ENCODE results near the gene CFAP20DC. TPM values are rescaled to one million over a fixed set of nuclear protein-coding genes. Genes with fewer than 3 reads are reported as not detected.

Gene CFAP20DC
- total RNA-seq, 1 donor from 2014 or later = 5.4 TPM

DNA sequence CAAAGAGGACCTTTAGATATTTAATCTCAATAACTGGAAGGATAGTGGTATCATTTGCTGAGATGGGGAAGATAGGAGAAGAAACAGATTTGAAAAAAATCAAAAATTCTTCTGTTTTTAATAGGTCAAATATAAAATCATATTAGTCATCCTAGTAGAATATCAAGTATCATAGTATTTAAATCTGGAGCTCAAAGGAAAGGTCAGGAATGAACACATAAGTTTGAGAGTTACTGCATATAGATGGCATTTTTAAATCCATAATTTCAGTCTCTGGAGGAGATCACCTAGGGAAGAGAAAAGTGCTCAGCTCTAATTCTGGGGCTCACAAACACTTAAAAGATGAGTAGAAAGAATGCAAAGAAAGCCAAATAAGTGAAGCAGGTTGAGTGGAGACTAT is 24.9 kb upstream of the CFAP20DC start:
- Histone ChIP-seq H3K4me3 (no peak overlapping the region), H3K4me1 (no peaks in the 10 kb centered on the region), H3K36me3 (no peaks in the 10 kb centered on the region), H3K27ac (no peak overlapping the region), H3K27me3 (no peaks in the 10 kb centered on the region), H3K9me3 (no peaks in the 10 kb centered on the region)
- intact Hi-C loops (cut with DNase I) = no loop called here
- no peak for DNase-seq (ENCODE audit: extremely low spot score in 2 of 2)
- no peak for TF ChIP-seq POLR2A (IDR thresholded peaks at IDR 0.05)
- no peak for TF ChIP-seq POLR2AphosphoS5 (IDR thresholded peaks at IDR 0.05; ENCODE audit: insufficient read depth in 1 of 2, low read depth in 1 of 2)
- no peak for TF ChIP-seq CTCF (IDR thresholded peaks at IDR 0.05)

DNA sequence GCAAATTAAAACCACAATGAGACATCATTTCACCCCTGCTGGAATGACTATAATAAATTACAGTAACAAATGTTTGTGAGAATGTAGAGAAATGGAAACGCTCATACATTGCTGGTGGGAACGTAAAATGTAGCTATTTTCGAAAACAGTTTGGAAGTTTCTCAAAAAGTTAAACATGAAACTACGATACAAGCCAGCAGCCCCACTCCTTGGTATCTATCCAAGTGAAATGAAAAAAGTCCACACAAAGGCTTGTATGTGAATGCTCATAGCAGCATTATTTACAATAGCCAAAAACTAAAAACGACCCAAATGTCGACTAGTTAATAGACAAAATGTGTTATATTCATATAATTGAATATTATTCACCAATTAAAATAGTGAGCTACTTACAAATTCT is 22.9 kb upstream of the CFAP20DC start:
- H3K27me3 ChIP-seq = no peaks in the 10 kb centered on the region
- TF ChIP-seq POLR2AphosphoS5 (IDR thresholded peaks at IDR 0.05; ENCODE audit: insufficient read depth in 1 of 2, low read depth in 1 of 2) (no peak), CTCF (IDR thresholded peaks at IDR 0.05) (no peak), POLR2A (IDR thresholded peaks at IDR 0.05) (no peak)
- H3K4me1 ChIP-seq = no peaks in the 10 kb centered on the region
- H3K36me3 ChIP-seq = no peaks in the 10 kb centered on the region
- no peak for DNase-seq (ENCODE audit: extremely low spot score in 2 of 2)
- intact Hi-C loops (cut with DNase I) = no loop called here
- no peak overlapping the region for H3K27ac ChIP-seq
- no peaks in the 10 kb centered on the region for H3K9me3 ChIP-seq
- H3K4me3 ChIP-seq = no peak overlapping the region

DNA sequence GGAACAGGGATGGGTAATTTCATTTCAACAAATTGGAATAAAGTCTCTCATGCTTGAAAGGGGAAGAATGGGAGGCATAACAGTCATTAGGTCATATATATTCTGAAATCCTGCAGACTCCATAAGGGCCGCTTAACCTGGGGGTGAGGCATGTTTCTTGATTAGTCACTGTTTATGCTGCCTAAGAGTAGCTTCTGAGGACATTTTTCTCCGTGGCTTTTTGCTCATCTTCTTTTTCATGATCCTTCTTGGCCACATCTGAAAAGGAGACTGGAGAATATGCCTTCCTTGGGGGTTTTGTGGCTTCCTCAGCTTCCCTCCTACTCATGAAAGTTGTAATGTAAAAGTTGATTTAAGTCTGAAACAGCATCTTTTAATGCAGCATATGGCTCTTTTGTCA is 20.0 kb upstream of the CFAP20DC start:
- H3K4me1 ChIP-seq = no peaks in the 10 kb centered on the region
- no peak for TF ChIP-seq CTCF (IDR thresholded peaks at IDR 0.05)
- no peak for TF ChIP-seq POLR2A (IDR thresholded peaks at IDR 0.05)
- TF ChIP-seq POLR2AphosphoS5 (IDR thresholded peaks at IDR 0.05; ENCODE audit: insufficient read depth in 1 of 2, low read depth in 1 of 2) = no peak
- intact Hi-C loops (cut with DNase I) = no loop called here
- H3K36me3 ChIP-seq = no peaks in the 10 kb centered on the region
- no peak for DNase-seq (ENCODE audit: extremely low spot score in 2 of 2)
- H3K27me3 ChIP-seq = no peaks in the 10 kb centered on the region
- H3K4me3 ChIP-seq = no peak overlapping the region
- no peaks in the 10 kb centered on the region for H3K9me3 ChIP-seq
- H3K27ac ChIP-seq = no peak overlapping the region

DNA sequence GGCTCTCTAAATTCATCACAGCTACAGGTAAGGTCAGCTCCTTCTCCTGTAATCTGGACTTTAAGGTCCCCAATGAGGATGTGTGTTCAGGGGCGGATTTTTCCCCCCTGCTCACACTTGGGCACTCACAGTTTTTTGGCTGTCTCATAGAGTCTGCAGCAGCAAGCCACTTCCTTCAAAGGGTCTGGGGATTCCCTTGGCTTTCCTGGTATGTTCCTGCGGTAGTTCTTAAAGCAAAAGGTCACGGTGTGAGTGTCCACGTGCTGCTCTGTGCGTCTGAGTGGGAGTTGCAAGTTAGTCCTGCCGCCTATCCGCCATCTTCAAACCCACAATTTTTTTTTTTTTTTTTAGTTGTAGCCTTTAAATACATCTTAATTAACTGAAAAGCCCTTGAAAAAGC is 15.4 kb upstream of the CFAP20DC start:
- H3K27ac ChIP-seq = no peak overlapping the region
- TF ChIP-seq CTCF (IDR thresholded peaks at IDR 0.05) (no peak), POLR2A (IDR thresholded peaks at IDR 0.05) (no peak), POLR2AphosphoS5 (IDR thresholded peaks at IDR 0.05; ENCODE audit: insufficient read depth in 1 of 2, low read depth in 1 of 2) (no peak)
- H3K9me3 ChIP-seq = no peaks in the 10 kb centered on the region
- H3K27me3 ChIP-seq = no peaks in the 10 kb centered on the region
- H3K4me3 ChIP-seq = no peak overlapping the region
- no peak for DNase-seq (ENCODE audit: extremely low spot score in 2 of 2)
- H3K4me1 ChIP-seq = no peaks in the 10 kb centered on the region
- intact Hi-C loops (cut with DNase I) = no loop called here
- no peaks in the 10 kb centered on the region for H3K36me3 ChIP-seq

- no peaks in the 10 kb centered on the region for H3K9me3 ChIP-seq
- H3K4me3 ChIP-seq = no peak overlapping the region
- TF ChIP-seq POLR2A (IDR thresholded peaks at IDR 0.05) = no peak
- H3K27me3 ChIP-seq = no peaks in the 10 kb centered on the region
- intact Hi-C loops (cut with DNase I) = no loop called here
- H3K36me3 ChIP-seq = no peaks in the 10 kb centered on the region
- DNase-seq (ENCODE audit: extremely low spot score in 2 of 2) = no peak
- no peak overlapping the region for H3K27ac ChIP-seq
- H3K4me1 ChIP-seq = no peaks in the 10 kb centered on the region
Measured at GRCh38 chr3:59064728-59065127, 14.9 kb upstream of the CFAP20DC start.

DNA sequence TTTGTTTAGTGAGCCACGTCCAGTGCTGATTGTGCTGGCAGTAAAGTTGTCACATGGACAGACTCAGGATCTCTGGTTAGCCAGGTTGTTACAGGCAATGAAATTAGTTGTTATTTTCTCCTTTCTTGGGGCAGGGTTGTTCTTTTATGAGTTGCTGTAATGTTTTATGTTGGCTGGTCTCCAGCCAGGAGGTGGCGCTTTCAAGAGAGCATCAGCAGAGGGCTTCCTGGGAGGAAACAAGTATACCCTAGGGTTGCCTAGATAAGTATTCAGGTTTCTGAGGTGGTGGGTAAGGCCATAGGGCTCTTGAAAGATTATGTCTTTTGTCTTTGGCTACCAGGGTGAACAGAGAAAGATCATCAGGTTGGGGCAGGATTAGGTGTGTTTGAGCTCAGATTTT is 14.5 kb upstream of the CFAP20DC start:
- TF ChIP-seq POLR2A (IDR thresholded peaks at IDR 0.05) = no peak
- no peaks in the 10 kb centered on the region for H3K4me1 ChIP-seq
- no peak for DNase-seq (ENCODE audit: extremely low spot score in 2 of 2)
- no peak overlapping the region for H3K27ac ChIP-seq
- intact Hi-C loops (cut with DNase I) = no loop called here
- H3K9me3 ChIP-seq = no peaks in the 10 kb centered on the region
- H3K27me3 ChIP-seq = no peaks in the 10 kb centered on the region
- H3K36me3 ChIP-seq = no peaks in the 10 kb centered on the region
- H3K4me3 ChIP-seq = no peak overlapping the region

Data from vagina (tissue), 2 donors.